HCT116 (cell line): ENCODE measurements around the gene TEX13A.

Experiments used
- ATF3 ChIP-seq: IDR thresholded peaks from 2 replicates; pipeline ENCODE4 v1.6.1; 2012
- CTCF ChIP-seq, 3 experiments: fragments of 200-600 bp in 1 of 3; sonication (generic) in 1 of 3; IDR thresholded peaks in 2 of 3; conservative IDR thresholded peaks in 1 of 3; 2 replicates each; pipeline ENCODE4 v1.5.1; 2012 to 2017; ENCODE audit warnings: low read depth in 2 of 3, low read length in 2 of 3, antibody characterized with exemption in 1 of 3, borderline replicate concordance in 1 of 3, control low read depth in 1 of 3, mild to moderate bottlenecking in 1 of 3, mixed read lengths in 1 of 3, mixed run types in 1 of 3, moderate library complexity in 1 of 3; ENCODE audit not compliant: insufficient read depth in 1 of 3
- ELF1 ChIP-seq: IDR thresholded peaks from 2 replicates; pipeline ENCODE4 v1.6.1; 2012; ENCODE audit warnings: low read depth, borderline replicate concordance
- EZH2 ChIP-seq: fragments of 200-600 bp; sonication (generic); IDR thresholded peaks from 2 replicates; pipeline ENCODE4 v1.6.1; 2017; ENCODE audit warnings: antibody characterized with exemption, mixed run types
- FOSL1 ChIP-seq: IDR thresholded peaks from 2 replicates; pipeline ENCODE4 v1.6.1; 2012; ENCODE audit warnings: low read depth
- JUND ChIP-seq: IDR thresholded peaks from 2 replicates; pipeline ENCODE4 v1.6.1; 2012
- POLR2A ChIP-seq: IDR thresholded peaks from 2 replicates; pipeline ENCODE4 v1.7.0; 2011; ENCODE audit warnings: borderline replicate concordance; ENCODE audit not compliant: insufficient read depth, insufficient read length; ENCODE audit errors: extremely low read depth
- POLR2AphosphoS5 ChIP-seq: IDR thresholded peaks from 2 replicates; pipeline ENCODE4 v1.6.1; 2011; ENCODE audit warnings: mild to moderate bottlenecking, low read depth, low read length, moderate library complexity
- RAD21 ChIP-seq: IDR thresholded peaks from 2 replicates; pipeline ENCODE4 v1.6.1; 2012; ENCODE audit warnings: low read depth, mild to moderate bottlenecking
- REST ChIP-seq: IDR thresholded peaks from 2 replicates; pipeline ENCODE4 v1.6.1; 2012; ENCODE audit warnings: low read depth
- SIN3A ChIP-seq: IDR thresholded peaks from 2 replicates; pipeline ENCODE4 v1.6.1; 2012; ENCODE audit warnings: low read depth
- ZBTB33 ChIP-seq: IDR thresholded peaks from 2 replicates; pipeline ENCODE4 v1.6.1; 2011; ENCODE audit warnings: mild to moderate bottlenecking, low read length, moderate library complexity; ENCODE audit not compliant: insufficient replicate concordance; ENCODE audit errors: extremely low read depth
- ZFX ChIP-seq: fragments of 450-650 bp; IDR thresholded peaks from 2 replicates; pipeline ENCODE4 v1.6.1; 2017
- ZNF274 ChIP-seq: fragments of 200-500 bp; sonication (Bioruptor generic); IDR thresholded peaks from 2 replicates; pipeline ENCODE4 v1.6.1; 2014; ENCODE audit warnings: mild to moderate bottlenecking, low read depth, low read length, inconsistent platforms

- TF ChIP-seq POLR2A (no peak), ATF3 (no peak), EZH2 (no peak), CTCF (IDR thresholded peaks at IDR 0.05 in 2 of 3, conservative IDR thresholded peaks at IDR 0.05 in 1 of 3; ENCODE audit: borderline replicate concordance in 1 of 3, insufficient read depth in 1 of 3, low read depth in 2 of 3, low read length in 2 of 3) (0 out of 6 replicates have a peak, but pooled peaks of 1 of the 3 experiments have one; percentile 15), REST (no peak), JUND (no peak), POLR2AphosphoS5 (no peak), ZNF274 (no peak), SIN3A (no peak), ELF1 (no peak), FOSL1 (no peak), RAD21 (no peak), ZBTB33 (no peak), ZFX (no peak)
Measured at GRCh38 chrX:105189093-105189492, 31.4 kb downstream of the TEX13A start.
